Measurements from ENCODE around the gene FGGY.

DNA sequence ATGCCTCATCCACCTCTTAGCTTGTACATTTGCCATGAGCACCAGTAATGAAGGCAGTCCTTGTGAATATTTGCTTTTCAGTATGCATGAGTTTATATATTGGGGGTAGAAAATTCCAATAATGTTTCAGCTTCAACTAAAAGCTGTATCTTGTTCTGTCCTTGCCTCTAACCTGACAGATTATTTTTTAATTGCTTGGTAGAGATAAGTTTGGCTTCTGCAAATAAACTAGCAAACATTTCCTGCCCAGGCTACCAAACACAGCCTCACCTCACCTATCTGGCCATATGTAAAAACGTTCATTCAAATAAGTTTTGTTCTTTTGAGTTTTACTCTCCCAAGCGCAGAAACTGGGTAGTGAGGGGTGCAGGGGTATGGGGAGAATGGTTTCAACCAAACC, 442.2 kb downstream of the FGGY start:
- TF ChIP-seq POLR2A (IDR thresholded peaks at IDR 0.05): no peak
- TF ChIP-seq, protein P1, sequence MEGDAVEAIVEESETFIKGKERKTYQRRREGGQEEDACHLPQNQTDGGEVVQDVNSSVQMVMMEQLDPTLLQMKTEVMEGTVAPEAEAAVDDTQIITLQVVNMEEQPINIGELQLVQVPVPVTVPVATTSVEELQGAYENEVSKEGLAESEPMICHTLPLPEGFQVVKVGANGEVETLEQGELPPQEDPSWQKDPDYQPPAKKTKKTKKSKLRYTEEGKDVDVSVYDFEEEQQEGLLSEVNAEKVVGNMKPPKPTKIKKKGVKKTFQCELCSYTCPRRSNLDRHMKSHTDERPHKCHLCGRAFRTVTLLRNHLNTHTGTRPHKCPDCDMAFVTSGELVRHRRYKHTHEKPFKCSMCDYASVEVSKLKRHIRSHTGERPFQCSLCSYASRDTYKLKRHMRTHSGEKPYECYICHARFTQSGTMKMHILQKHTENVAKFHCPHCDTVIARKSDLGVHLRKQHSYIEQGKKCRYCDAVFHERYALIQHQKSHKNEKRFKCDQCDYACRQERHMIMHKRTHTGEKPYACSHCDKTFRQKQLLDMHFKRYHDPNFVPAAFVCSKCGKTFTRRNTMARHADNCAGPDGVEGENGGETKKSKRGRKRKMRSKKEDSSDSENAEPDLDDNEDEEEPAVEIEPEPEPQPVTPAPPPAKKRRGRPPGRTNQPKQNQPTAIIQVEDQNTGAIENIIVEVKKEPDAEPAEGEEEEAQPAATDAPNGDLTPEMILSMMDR (IDR thresholded peaks at IDR 0.05): no peak

All from uterus (tissue), 2 donors.